ENCODE measurements around the gene UBR4.

Gene UBR4

GRCh38 chr1:19149736-19150135, 60.3 kb downstream of the UBR4 start:
- no peak overlapping the region for H3K4me3 ChIP-seq (ENCODE audit: low read depth, low read length)

- H3K4me3 ChIP-seq (ENCODE audit: low read depth, low read length) = no peak overlapping the region
Measured at GRCh38 chr1:19140465-19140864, 69.6 kb downstream of the UBR4 start.

- no peak overlapping the region for H3K4me3 ChIP-seq (ENCODE audit: low read depth, low read length)
Measured at GRCh38 chr1:19139711-19140110, 70.4 kb downstream of the UBR4 start.

- H3K4me3 ChIP-seq (ENCODE audit: low read depth, low read length) = no peak overlapping the region
Measured at GRCh38 chr1:19138958-19139581, 71.0 kb downstream of the UBR4 start.

- H3K4me3 ChIP-seq (ENCODE audit: low read depth, low read length) = no peak overlapping the region
Measured at GRCh38 chr1:19138331-19138730, 71.7 kb downstream of the UBR4 start.

GRCh38 chr1:19137158-19137557, 72.9 kb downstream of the UBR4 start:
- H3K4me3 ChIP-seq (ENCODE audit: low read depth, low read length) = no peak overlapping the region

- H3K4me3 ChIP-seq (ENCODE audit: low read depth, low read length) = no peak overlapping the region
Measured at GRCh38 chr1:19133360-19133759, 76.7 kb downstream of the UBR4 start.

GRCh38 chr1:19130468-19130867, 79.6 kb downstream of the UBR4 start:
- no peak overlapping the region for H3K4me3 ChIP-seq (ENCODE audit: low read depth, low read length)

GRCh38 chr1:19128968-19129514, 81.0 kb downstream of the UBR4 start:
- no peak overlapping the region for H3K4me3 ChIP-seq (ENCODE audit: low read depth, low read length)

GRCh38 chr1:19124273-19124672, 85.8 kb downstream of the UBR4 start:
- H3K4me3 ChIP-seq (ENCODE audit: low read depth, low read length) = no peak overlapping the region

- H3K4me3 ChIP-seq (ENCODE audit: low read depth, low read length) = no peak overlapping the region
Measured at GRCh38 chr1:19123837-19124236, 86.2 kb downstream of the UBR4 start.

- no peak overlapping the region for H3K4me3 ChIP-seq (ENCODE audit: low read depth, low read length)
Measured at GRCh38 chr1:19122668-19123067, 87.4 kb downstream of the UBR4 start.

GRCh38 chr1:19121192-19121591, 88.9 kb downstream of the UBR4 start:
- no peak overlapping the region for H3K4me3 ChIP-seq (ENCODE audit: low read depth, low read length)

- no peak overlapping the region for H3K4me3 ChIP-seq (ENCODE audit: low read depth, low read length)
Measured at GRCh38 chr1:19120070-19120469, 90.0 kb downstream of the UBR4 start.

- H3K4me3 ChIP-seq (ENCODE audit: low read depth, low read length) = no peak overlapping the region
Measured at GRCh38 chr1:19115082-19115808, 94.8 kb downstream of the UBR4 start.

GRCh38 chr1:19113697-19114092, 96.4 kb downstream of the UBR4 start:
- H3K4me3 ChIP-seq (ENCODE audit: low read depth, low read length) = no peak overlapping the region

- no peak overlapping the region for H3K4me3 ChIP-seq (ENCODE audit: low read depth, low read length)
Measured at GRCh38 chr1:19112891-19113696, 97.0 kb downstream of the UBR4 start.

GRCh38 chr1:19110257-19110927, 99.7 kb downstream of the UBR4 start:
- H3K4me3 ChIP-seq (ENCODE audit: low read depth, low read length) = no peak overlapping the region

GRCh38 chr1:19109545-19109944, 100.5 kb downstream of the UBR4 start:
- H3K4me3 ChIP-seq (ENCODE audit: low read depth, low read length) = no peak overlapping the region

- H3K4me3 ChIP-seq (ENCODE audit: low read depth, low read length) = no peak overlapping the region
Measured at GRCh38 chr1:19101244-19101643, 108.8 kb downstream of the UBR4 start.

- H3K4me3 ChIP-seq (ENCODE audit: low read depth, low read length) = no peak overlapping the region
Measured at GRCh38 chr1:19100028-19100427, 110.0 kb downstream of the UBR4 start.
